SIG-M5 (cell line): ENCODE results near the gene SMC4.

Source experiments
- DNase-seq: peaks from one replicate; lab custom pipeline; 2025; lab: John Stamatoyannopoulos, UW

Gene SMC4

GRCh38 chr3:160477750-160478149, 78.3 kb downstream of the SMC4 start:
- DNase-seq, result no peak

GRCh38 chr3:160478338-160478737, 78.9 kb downstream of the SMC4 start:
- DNase-seq, result no peak

- DNase-seq, result no peak
These were observed 79.9 kb downstream of the SMC4 start for GRCh38 chr3:160479376-160479775.

- DNase-seq, result no peak
These were observed 81.5 kb downstream of the SMC4 start for GRCh38 chr3:160480931-160481330.

- no peak for DNase-seq
These were observed 82.4 kb downstream of the SMC4 start for GRCh38 chr3:160481856-160482255.

- DNase-seq, result no peak
These were observed 83.3 kb downstream of the SMC4 start for GRCh38 chr3:160482796-160483195.
